Measurements from ENCODE around the gene FLNB. TPM values are rescaled to one million over a fixed set of nuclear protein-coding genes. Genes with fewer than 3 reads are reported as not detected.

FLNB gene
- total and polyA plus RNA-seq, 8 donors = 85.2 to 152 (median 102) TPM

- FAIRE-seq = no peak
- no peak overlapping the region for H3K4me3 ChIP-seq
- ATAC-seq = no peak
- H3K9me3 ChIP-seq = no peaks in the 10 kb centered on the region
- DNase-seq = no peak
- WGBS, 2 donors = 70 to 85% methylated on average over 6 of the region's 6 CpGs
- peaks cover 9 to 36% (median 14%) of the 10 kb centered on the region in 3 donors for H3K4me1 ChIP-seq
- H3K36me3 ChIP-seq = no peaks in the 10 kb centered on the region
- H3K27me3 ChIP-seq = no peaks in the 10 kb centered on the region
- no peak overlapping the region for H3K27ac ChIP-seq
- TF ChIP-seq CTCF (IDR thresholded peaks at IDR 0.05) = no peak
- intact Hi-C loops (cut with DNase I) = no loop called here
These were observed 34.9 kb downstream of the FLNB start for GRCh38 chr3:58042947-58043707.

DNA sequence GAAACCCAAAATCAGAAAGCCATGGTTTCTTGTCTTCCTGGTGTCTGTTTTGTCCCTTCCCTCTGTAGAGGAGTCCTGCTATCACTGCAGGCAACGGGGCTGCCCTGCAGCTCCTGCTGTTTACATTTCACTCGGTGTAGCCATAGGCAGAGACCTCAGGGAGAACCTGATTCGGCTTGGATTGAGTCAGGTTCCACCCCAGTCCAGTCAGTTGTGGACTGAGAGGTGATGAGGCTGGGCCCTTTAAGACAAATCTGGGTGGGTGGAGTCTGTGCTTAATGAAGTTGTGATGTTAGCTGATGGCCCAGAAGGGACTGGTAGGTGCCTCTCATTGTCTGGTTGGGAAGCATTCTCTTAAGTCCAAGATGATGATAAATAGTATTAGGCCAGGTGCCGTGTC lies 35.7 kb downstream of the FLNB start:
- no peaks in the 10 kb centered on the region for H3K27me3 ChIP-seq
- no peak for TF ChIP-seq CTCF (IDR thresholded peaks at IDR 0.05)
- 52 to 54% methylated on average over 4 of the region's 4 CpGs for WGBS, 2 donors
- ATAC-seq = no peak
- no peak for FAIRE-seq
- H3K9me3 ChIP-seq = no peaks in the 10 kb centered on the region
- H3K36me3 ChIP-seq = no peaks in the 10 kb centered on the region
- peak overlapping the region in 1 of 4 donors; percentile 23 for H3K27ac ChIP-seq
- peaks cover 9 to 44% (median 22%) of the 10 kb centered on the region in 3 donors for H3K4me1 ChIP-seq
- intact Hi-C loops (cut with DNase I) = no loop called here
- DNase-seq = no peak
- H3K4me3 ChIP-seq = no peak overlapping the region

- DNase-seq = no peak
- Histone ChIP-seq H3K9me3 (no peaks in the 10 kb centered on the region), H3K27me3 (no peaks in the 10 kb centered on the region), H3K4me1 (peaks cover 15 to 46% (median 26%) of the 10 kb centered on the region in 3 donors), H3K36me3 (no peaks in the 10 kb centered on the region), H3K4me3 (no peak overlapping the region), H3K27ac (peak overlapping the region in 2 of 4 donors; percentile 23 to 53)
- TF ChIP-seq CTCF (IDR thresholded peaks at IDR 0.05) = no peak
- ATAC-seq = no peak
- 72 to 78% methylated on average over 7 of the region's 7 CpGs for WGBS, 2 donors
- no peak for FAIRE-seq
- intact Hi-C loops (cut with DNase I) = no loop called here
These were observed 36.7 kb downstream of the FLNB start for GRCh38 chr3:58044691-58045483.

DNA sequence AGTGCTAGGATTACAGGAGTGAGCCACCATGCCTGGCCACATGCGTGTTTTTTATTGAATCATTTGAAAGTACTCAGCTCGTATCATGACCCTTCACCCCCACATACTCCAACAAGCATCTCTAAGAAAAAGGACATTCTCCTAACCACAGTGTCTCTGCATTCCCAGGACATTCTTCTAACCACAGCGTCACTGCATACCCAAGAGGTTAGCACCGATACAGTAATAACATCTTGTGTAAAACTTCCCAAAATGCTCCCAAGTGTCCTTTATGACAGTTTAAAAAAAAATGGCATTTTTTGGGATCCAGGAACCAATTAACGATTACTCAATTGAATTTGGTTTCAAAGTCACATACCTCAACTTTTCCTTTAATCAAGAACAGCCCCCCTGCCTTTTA lies 39.6 kb downstream of the FLNB start:
- peaks cover 32 to 59% (median 49%) of the 10 kb centered on the region in 3 donors for H3K4me1 ChIP-seq
- intact Hi-C loops (cut with DNase I) = no loop called here
- FAIRE-seq = no peak

More for the DNA sequence above, 39.6 kb downstream of the FLNB start:
- no peak overlapping the region for H3K4me3 ChIP-seq
- H3K27ac ChIP-seq = peak overlapping the region; percentile 65 to 91 (median 80)
- no peaks in the 10 kb centered on the region for H3K36me3 ChIP-seq
- no peak for ATAC-seq
- no peaks in the 10 kb centered on the region for H3K27me3 ChIP-seq
- TF ChIP-seq CTCF (IDR thresholded peaks at IDR 0.05) = no peak
- H3K9me3 ChIP-seq = no peaks in the 10 kb centered on the region
- DNase-seq = no peak
- 71 to 79% methylated on average over 5 of the region's 5 CpGs for WGBS, 2 donors

All from pancreas (tissue), 10 donors.